Panc1 (cell line): Measurements from ENCODE around the gene RNF103.

Experiments used
- POLR2AphosphoS5 ChIP-seq: IDR thresholded peaks from 2 replicates; pipeline ENCODE4 v1.6.1; 2012; ENCODE audit warnings: mild to moderate bottlenecking, low read depth, low read length, moderate library complexity
- SIN3A ChIP-seq: IDR thresholded peaks from 2 replicates; pipeline ENCODE4 v1.6.1; 2012; ENCODE audit warnings: low read depth, mild to moderate bottlenecking, low read length, moderate library complexity, borderline replicate concordance; ENCODE audit not compliant: insufficient read depth
- TF ChIP-seq, protein P1 (sequence below): fragments of 450-650 bp; IDR thresholded peaks from 2 replicates; pipeline ENCODE4 v1.5.1; 2017; ENCODE audit warnings: mild to moderate bottlenecking

DNA sequence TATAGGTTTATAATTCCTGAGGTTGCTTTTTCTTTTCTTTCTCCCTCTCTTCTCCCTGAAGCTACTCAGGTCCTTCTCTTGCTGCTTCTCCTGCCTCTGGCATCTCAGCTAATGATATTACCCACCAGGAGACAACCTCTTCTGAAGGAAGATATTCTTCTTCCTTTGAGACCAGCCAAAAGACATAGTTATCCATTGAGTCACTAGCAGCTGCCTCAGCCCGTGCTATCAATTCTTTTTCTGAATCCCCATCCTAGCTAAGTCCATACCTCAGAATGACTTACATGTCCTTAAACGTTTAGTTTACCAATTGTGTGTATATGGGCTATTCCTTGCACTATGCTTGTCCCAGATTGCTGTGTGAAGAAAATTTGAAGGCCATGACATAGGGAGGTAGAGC, 25.0 kb upstream of the RNF103 start:
- TF ChIP-seq, protein P1, sequence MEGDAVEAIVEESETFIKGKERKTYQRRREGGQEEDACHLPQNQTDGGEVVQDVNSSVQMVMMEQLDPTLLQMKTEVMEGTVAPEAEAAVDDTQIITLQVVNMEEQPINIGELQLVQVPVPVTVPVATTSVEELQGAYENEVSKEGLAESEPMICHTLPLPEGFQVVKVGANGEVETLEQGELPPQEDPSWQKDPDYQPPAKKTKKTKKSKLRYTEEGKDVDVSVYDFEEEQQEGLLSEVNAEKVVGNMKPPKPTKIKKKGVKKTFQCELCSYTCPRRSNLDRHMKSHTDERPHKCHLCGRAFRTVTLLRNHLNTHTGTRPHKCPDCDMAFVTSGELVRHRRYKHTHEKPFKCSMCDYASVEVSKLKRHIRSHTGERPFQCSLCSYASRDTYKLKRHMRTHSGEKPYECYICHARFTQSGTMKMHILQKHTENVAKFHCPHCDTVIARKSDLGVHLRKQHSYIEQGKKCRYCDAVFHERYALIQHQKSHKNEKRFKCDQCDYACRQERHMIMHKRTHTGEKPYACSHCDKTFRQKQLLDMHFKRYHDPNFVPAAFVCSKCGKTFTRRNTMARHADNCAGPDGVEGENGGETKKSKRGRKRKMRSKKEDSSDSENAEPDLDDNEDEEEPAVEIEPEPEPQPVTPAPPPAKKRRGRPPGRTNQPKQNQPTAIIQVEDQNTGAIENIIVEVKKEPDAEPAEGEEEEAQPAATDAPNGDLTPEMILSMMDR, result no peak
- TF ChIP-seq SIN3A (no peak), POLR2AphosphoS5 (no peak)
